LNCaP clone FGC (cell line): ENCODE measurements around the gene ASB3.

Source experiments
- DNase-seq: peaks from one replicate; pipeline ENCODE4 v3.0.0-alpha.2; 2011; ENCODE audit warnings: low read depth
- H3K4me3 ChIP-seq: 2 replicates; pipeline ENCODE4 v1.5.1; 2011; ENCODE audit warnings: mild to moderate bottlenecking, low read depth, low read length, control low read depth
- TF ChIP-seq, protein P1 (sequence below): IDR thresholded peaks from 2 replicates; pipeline ENCODE4 v1.5.1; 2012; ENCODE audit warnings: mild to moderate bottlenecking; ENCODE audit not compliant: control insufficient read depth, insufficient read depth; ENCODE audit errors: extremely low read depth

ASB3 gene

DNA sequence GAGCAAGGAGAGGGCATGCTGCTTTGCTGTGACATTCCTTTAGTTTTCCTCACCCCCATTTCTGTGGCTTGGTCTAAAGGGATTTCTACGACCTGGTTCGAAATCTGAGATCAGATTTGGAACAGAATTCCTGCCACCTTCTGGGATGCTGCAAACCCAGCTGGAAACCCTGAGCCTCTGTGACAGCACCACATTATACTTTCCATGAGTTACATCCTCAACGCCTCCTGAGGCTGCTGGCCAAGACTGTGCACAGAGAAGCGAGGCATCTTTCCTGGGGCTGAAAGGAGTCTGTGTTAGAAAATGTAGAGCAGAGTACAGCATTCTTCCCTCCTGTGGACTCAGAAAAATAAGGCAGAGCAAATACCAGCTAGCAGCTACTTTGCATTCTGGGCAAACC is 157.3 kb downstream of the ASB3 start:
- TF ChIP-seq, protein P1, sequence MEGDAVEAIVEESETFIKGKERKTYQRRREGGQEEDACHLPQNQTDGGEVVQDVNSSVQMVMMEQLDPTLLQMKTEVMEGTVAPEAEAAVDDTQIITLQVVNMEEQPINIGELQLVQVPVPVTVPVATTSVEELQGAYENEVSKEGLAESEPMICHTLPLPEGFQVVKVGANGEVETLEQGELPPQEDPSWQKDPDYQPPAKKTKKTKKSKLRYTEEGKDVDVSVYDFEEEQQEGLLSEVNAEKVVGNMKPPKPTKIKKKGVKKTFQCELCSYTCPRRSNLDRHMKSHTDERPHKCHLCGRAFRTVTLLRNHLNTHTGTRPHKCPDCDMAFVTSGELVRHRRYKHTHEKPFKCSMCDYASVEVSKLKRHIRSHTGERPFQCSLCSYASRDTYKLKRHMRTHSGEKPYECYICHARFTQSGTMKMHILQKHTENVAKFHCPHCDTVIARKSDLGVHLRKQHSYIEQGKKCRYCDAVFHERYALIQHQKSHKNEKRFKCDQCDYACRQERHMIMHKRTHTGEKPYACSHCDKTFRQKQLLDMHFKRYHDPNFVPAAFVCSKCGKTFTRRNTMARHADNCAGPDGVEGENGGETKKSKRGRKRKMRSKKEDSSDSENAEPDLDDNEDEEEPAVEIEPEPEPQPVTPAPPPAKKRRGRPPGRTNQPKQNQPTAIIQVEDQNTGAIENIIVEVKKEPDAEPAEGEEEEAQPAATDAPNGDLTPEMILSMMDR: no peak
- no peak overlapping the region for H3K4me3 ChIP-seq
- DNase-seq: no peak

DNA sequence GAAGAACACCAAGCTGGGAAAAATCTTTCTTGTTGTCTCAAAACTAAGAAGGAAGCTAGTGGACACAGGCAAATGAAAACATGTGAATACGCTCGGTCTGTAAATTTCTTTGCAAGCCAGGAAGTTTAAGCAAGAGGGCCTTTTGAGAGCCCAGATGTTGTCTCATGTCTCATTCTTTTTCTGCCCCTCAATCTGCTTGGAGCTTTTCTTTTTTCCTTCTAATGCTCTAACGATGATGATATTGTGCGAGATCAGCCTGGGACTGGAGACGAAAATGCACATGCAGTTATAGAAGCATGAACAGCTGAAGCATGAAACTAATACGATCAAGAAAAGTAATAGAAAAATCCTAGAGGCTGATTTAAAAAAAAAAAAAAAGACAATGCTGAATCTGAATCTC is 157.8 kb downstream of the ASB3 start:
- no peak for DNase-seq
- TF ChIP-seq, protein P1: no peak
- no peak overlapping the region for H3K4me3 ChIP-seq

DNA sequence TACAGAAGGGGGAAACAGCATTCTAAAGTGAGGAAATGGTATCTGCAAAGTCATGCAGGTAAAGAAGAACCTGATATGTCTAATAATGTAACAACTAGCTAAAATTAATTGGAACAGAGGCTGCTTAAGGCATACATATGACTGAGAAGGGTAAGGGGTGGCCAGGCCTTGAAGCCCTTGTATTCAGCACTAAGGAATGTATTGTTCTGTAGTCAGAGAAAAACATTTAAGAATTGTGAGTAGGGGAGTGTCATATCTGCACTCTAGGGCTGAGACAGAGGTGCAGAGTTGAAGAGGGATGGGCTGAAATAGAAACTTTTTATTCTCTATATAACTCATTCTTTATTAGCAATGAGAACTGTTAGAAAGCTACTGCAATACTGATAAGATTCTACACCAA is 164.6 kb downstream of the ASB3 start:
- TF ChIP-seq, protein P1: no peak
- H3K4me3 ChIP-seq: no peak overlapping the region
- DNase-seq: no peak

DNA sequence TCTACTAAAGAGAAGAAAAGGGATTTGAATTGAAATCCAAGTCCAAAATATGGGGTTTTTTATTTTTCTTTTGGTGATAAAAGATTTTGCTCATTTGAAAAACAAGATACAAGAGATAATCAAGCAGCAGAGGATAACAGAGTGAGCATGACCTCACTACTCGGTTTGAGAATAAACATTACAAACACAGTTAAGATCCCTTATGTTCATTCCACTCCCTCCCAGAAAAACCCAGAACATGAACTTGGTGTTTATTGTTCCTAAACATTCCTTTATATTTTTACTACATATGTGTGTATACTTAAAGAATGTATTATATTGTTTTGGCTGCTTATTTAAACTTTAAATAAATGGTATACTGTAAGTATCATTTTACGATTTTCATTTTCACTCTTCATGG is 165.8 kb downstream of the ASB3 start:
- no peak overlapping the region for H3K4me3 ChIP-seq
- TF ChIP-seq, protein P1: no peak
- DNase-seq: no peak
